GM12801 (cell line): ENCODE measurements around the gene YEATS2.

Source experiments
- TF ChIP-seq, protein P1 (sequence below): IDR thresholded peaks from one replicate; pipeline ENCODE4 v1.5.1; 2011; ENCODE audit warnings: control low read depth; ENCODE audit not compliant: insufficient read length; ENCODE audit errors: extremely low read depth

The YEATS2 gene

DNA sequence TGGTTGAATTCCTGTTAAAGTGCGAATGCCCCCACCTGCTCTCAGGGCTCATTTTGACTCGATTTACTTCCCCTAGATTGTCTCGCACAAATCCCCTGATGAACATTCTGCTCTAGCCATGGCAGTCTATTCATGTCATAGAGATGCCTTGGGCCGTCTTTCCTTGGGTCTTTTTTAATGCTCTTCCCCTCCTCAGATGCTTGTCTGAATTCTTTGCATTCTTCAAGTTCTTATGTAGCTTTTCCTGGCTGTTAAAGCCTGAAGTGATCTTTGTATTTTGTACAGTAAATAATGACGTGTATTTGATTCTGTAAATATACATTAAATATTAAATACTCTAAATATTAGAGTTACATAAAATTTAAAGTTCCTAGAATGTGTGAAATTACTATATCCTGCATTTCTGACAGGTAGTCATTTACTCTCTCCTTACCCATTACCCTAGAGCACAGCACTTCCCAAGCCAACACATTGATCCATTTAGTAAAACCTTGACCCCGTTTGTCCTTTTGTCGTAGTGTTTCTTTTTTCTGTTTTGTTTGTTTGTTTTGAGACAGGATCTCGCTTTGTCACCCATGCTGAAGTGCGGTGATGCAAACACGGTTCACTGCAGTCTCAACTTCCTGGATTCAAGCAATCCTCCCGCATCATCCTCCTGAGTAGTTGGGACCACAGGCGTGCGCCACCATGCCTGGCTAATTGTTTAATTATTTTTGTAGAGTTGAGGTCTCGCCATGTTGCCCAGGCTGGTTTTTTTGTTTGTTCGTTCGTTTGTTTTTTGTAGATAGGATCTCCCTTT lies 47.9 kb downstream of the YEATS2 start:
- TF ChIP-seq, protein P1, sequence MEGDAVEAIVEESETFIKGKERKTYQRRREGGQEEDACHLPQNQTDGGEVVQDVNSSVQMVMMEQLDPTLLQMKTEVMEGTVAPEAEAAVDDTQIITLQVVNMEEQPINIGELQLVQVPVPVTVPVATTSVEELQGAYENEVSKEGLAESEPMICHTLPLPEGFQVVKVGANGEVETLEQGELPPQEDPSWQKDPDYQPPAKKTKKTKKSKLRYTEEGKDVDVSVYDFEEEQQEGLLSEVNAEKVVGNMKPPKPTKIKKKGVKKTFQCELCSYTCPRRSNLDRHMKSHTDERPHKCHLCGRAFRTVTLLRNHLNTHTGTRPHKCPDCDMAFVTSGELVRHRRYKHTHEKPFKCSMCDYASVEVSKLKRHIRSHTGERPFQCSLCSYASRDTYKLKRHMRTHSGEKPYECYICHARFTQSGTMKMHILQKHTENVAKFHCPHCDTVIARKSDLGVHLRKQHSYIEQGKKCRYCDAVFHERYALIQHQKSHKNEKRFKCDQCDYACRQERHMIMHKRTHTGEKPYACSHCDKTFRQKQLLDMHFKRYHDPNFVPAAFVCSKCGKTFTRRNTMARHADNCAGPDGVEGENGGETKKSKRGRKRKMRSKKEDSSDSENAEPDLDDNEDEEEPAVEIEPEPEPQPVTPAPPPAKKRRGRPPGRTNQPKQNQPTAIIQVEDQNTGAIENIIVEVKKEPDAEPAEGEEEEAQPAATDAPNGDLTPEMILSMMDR: no peak

DNA sequence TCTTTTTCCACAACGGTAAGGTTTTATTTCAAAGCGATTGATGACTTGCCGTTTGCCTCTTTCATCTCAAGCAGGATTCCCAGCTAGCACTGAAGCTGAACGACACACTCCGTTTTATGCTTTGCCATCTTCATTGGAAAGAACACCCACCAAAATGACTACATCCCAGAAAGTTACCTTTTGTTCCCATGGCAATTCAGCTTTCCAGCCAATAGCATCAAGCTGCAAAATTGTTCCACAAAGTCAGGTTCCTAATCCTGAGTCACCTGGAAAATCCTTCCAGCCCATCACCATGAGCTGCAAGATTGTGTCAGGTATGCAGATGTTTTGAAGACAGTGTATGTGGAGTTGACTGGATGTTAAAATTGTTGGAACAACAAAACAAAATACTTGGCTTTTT lies 56.5 kb downstream of the YEATS2 start:
- TF ChIP-seq, protein P1: no peak

DNA sequence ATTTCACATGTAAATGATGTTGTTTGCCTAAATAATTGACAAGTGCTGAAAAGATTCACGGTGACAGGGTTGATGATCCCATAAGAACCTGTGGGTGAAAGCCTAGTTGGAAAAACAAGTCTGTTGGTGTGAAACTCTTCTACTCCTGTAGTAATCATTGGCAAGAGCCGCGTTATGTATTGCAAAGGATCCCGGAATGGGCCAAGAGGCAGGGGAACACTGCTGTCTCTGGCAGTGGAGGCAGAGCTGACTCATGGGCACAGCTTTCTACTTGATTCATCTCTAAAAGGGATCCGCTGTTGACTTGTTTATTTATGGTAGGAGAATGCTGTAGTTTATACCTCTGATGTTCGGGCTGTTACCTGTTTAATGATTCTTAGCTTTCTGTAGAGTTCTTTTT lies 64.7 kb downstream of the YEATS2 start:
- TF ChIP-seq, protein P1: no peak

DNA sequence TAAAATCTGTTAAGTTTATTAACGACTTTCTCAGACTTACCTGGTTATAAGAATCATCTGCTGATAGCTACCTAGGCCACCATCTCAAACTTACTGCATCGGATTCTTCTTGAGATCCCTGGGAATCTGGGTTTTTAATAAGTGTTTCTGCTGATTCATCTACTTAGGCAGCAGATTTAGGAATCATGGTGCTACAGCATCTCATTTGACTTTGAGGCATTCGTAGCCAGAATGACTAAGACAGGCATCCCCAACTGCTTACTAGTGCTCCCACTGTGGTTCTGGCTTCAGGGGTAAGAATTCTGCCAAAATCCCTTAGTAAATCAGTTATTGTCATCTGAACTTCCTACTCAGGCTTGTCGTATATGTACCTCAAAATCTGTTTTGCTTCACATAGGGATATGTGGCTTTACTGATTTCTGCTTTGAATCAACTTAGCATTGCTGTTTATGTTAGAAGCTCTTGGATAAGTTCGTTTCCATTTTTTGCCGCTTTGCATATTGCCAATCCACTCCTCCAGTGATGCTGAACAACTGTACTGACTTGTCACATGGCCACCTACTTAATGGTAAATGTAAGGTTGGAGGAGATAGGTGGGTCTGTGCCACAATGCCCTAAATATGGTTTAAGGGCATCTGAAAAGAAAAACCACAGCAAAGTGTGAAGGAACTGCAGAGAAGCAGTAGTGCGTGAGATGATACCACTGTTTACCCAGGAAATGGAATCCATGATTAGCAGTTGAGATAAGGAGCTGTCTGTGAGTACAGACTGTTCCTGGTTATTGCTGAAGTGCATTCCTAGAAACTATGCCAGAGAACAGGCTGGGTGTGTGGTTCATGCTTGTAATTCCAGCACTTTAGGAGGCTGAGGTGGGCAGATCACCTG lies 67.5 kb downstream of the YEATS2 start:
- TF ChIP-seq, protein P1: no peak

DNA sequence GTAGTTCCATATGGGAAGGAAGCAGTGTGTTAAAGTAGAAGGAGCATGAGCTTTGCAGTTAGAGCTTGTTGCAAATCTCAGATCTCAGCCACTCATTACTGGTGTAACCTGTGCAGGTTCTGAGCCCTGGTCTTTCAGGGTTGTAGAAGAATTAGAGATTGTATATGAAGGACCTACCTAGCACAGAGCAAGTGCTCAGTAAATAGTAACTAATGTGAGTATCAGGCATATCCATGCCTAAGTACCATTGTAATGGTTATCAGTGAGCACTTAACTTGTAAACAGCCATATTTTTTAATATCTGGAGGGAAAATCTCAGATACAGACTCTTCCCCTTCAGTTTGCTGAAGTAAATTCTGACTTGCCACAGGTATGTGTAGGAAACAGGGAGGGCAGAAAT lies 68.5 kb downstream of the YEATS2 start:
- TF ChIP-seq, protein P1: no peak

DNA sequence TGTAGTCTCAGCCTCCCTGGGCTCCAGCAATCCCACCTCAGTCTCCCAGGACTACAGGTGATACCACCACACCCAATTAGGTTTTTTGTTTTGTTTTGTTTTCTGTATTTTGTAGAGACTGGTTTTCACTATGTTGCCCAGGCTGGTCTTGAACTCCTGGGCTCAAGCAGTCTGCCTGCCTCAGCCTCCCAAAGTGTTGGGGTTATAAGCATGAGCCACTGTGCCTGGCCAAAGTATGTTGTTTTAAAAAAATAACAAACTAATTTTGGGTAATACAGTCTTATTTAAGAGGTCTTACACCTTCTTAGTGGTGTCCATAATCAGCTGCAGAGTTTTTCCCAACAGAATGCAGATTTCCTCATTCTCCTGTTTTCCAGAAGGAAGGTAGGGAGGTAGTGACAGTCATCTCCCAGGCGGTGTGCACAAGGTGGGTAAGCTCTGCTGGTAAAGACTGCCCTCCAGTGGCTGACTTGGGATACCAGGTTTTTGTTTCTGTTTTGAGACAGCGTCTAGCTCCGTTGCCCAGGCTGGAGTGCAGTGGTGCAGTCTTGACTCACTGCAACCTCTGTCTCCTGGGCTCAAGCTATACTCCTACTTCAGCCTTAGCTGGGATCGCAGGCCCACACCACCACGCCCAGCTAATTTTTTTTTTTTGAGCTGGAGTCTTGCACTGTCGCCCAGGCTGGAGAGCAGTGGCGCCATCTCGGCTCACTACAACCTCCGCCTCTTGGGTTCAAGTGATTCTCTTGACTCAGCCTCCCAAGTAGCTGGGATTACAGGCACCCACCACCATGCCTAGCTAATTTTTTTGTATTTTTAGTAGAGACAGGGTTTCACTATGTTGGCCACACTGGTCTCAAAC lies 69.4 kb downstream of the YEATS2 start:
- TF ChIP-seq, protein P1: no peak

DNA sequence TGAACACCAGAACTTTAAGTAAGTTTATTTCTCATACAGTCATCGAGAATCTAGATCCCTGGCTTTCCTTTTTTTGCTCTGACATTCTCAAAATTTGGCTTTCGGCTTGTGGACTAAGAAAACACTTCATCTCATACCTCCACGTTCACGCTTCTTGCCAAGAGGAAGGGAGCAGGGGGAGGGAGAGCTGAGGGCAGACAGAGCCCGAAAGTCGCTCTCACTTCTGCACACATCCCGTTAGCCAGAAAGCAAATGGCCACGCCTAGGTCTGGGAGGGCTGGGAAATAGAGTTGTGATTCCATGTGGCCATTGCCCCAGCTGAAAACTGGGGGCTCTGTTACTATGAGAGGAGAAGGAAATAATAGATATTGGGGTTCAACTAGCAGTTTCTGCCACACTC lies 70.5 kb downstream of the YEATS2 start:
- TF ChIP-seq, protein P1: no peak
